ENCODE results near the gene OR52D1.

GRCh38 chr11:5504403-5504921 is 16.0 kb downstream of the OR52D1 start:
- TF ChIP-seq GATA2 (IDR thresholded peaks at IDR 0.05; ENCODE audit: low read depth, low read length) (no peak), GATA3 (IDR thresholded peaks at IDR 0.05; ENCODE audit: low read depth, low read length) (no peak)

Data from SH-SY5Y (cell line).